HCT116 (cell line): ENCODE measurements around the gene KCTD2.

Source experiments
- EZH2 ChIP-seq: fragments of 200-600 bp; sonication (generic); IDR thresholded peaks from 2 replicates; pipeline ENCODE4 v1.6.1; 2017; ENCODE audit warnings: antibody characterized with exemption, mixed run types
- POLR2A ChIP-seq: IDR thresholded peaks from 2 replicates; pipeline ENCODE4 v1.7.0; 2011; ENCODE audit warnings: borderline replicate concordance; ENCODE audit not compliant: insufficient read depth, insufficient read length; ENCODE audit errors: extremely low read depth
- ZNF274 ChIP-seq: fragments of 200-500 bp; sonication (Bioruptor generic); IDR thresholded peaks from 2 replicates; pipeline ENCODE4 v1.6.1; 2014; ENCODE audit warnings: mild to moderate bottlenecking, low read depth, low read length, inconsistent platforms
- TF ChIP-seq, protein P1 (sequence below), 3 experiments: fragments of 200-600 bp in 1 of 3; sonication (generic) in 1 of 3; IDR thresholded peaks in 2 of 3; conservative IDR thresholded peaks in 1 of 3; 2 replicates each; pipeline ENCODE4 v1.5.1; 2012 to 2017; ENCODE audit warnings: low read depth in 2 of 3, low read length in 2 of 3, antibody characterized with exemption in 1 of 3, borderline replicate concordance in 1 of 3, control low read depth in 1 of 3, mild to moderate bottlenecking in 1 of 3, mixed read lengths in 1 of 3, mixed run types in 1 of 3, moderate library complexity in 1 of 3; ENCODE audit not compliant: insufficient read depth in 1 of 3

DNA sequence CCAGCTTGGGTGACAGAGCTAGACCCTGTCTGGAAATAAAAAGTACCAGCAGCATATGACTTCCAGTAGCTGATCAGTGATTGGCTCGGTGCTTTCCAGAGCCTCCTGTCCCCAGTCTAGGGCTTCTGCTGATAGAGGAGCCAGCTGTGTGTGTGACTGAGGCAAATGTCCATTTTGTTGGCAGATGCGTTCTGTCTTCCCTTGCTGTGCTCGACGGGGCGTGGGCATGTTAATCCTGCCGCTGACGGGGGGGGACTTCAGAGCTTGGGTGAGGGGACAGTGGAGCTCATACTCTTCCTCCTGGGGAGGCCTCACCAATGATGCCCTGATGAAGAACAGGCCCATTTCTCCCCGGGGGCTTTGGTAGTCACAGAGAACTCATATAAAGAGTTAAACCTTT lies 14.6 kb downstream of the KCTD2 start:
- TF ChIP-seq EZH2 = no peak
- TF ChIP-seq POLR2A = no peak
- TF ChIP-seq, protein P1, sequence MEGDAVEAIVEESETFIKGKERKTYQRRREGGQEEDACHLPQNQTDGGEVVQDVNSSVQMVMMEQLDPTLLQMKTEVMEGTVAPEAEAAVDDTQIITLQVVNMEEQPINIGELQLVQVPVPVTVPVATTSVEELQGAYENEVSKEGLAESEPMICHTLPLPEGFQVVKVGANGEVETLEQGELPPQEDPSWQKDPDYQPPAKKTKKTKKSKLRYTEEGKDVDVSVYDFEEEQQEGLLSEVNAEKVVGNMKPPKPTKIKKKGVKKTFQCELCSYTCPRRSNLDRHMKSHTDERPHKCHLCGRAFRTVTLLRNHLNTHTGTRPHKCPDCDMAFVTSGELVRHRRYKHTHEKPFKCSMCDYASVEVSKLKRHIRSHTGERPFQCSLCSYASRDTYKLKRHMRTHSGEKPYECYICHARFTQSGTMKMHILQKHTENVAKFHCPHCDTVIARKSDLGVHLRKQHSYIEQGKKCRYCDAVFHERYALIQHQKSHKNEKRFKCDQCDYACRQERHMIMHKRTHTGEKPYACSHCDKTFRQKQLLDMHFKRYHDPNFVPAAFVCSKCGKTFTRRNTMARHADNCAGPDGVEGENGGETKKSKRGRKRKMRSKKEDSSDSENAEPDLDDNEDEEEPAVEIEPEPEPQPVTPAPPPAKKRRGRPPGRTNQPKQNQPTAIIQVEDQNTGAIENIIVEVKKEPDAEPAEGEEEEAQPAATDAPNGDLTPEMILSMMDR (IDR thresholded peaks at IDR 0.05 in 2 of 3, conservative IDR thresholded peaks at IDR 0.05 in 1 of 3; ENCODE audit: borderline replicate concordance in 1 of 3, insufficient read depth in 1 of 3, low read depth in 2 of 3, low read length in 2 of 3) = no peak
- no peak for TF ChIP-seq ZNF274
